ENCODE measurements around the gene PACRG. TPM values are rescaled to one million over a fixed set of nuclear protein-coding genes. Genes with fewer than 3 reads are reported as not detected.

PACRG gene
- total and polyA plus RNA-seq, 5 donors from 2014 or later = 0.44 to 1.2 (median 0.87) TPM; not detected in 2

GRCh38 chr6:163031931-163032330 is 304.2 kb downstream of the PACRG start:
- Histone ChIP-seq H3K27ac (ENCODE audit: insufficient read depth, low read length, poor library complexity, severe bottlenecking) (no peak overlapping the region), H3K4me3 (ENCODE audit: low read depth, low read length) (no peak overlapping the region), H3K9me3 (ENCODE audit: control insufficient read depth in 2 of 2, low read length in 2 of 2) (no peaks in the 10 kb centered on the region), H3K36me3 (ENCODE audit: control insufficient read depth, insufficient read depth, low read length) (no peaks in the 10 kb centered on the region), H3K4me1 (ENCODE audit: control insufficient read depth, insufficient read depth, low read length, poor library complexity, severe bottlenecking) (no peaks in the 10 kb centered on the region), H3K27me3 (ENCODE audit: control insufficient read depth, insufficient read depth, low read length) (no peaks in the 10 kb centered on the region)
- H3K4me1 Mint-ChIP-seq = no peaks in the 10 kb centered on the region
- H3K27ac Mint-ChIP-seq = no peak overlapping the region
- H3K36me3 Mint-ChIP-seq = no peaks in the 10 kb centered on the region
- peaks cover 0 to 17% (median 1%) of the 10 kb centered on the region in 7 donors for H3K9me3 Mint-ChIP-seq
- ATAC-seq (ENCODE audit: low read depth in 2 of 2) (no peak), DNase-seq (no peak)
- H3K27me3 Mint-ChIP-seq = no peaks in the 10 kb centered on the region
- no peak overlapping the region for H3K4me3 Mint-ChIP-seq

- ATAC-seq (ENCODE audit: low read depth in 2 of 2) (no peak), DNase-seq (no peak)
- Mint-ChIP-seq H3K27me3 (no peaks in the 10 kb centered on the region), H3K36me3 (no peaks in the 10 kb centered on the region), H3K27ac (no peak overlapping the region), H3K4me3 (no peak overlapping the region), H3K4me1 (no peaks in the 10 kb centered on the region), H3K9me3 (peaks cover 0 to 10% (median 4%) of the 10 kb centered on the region in 7 donors)
- Histone ChIP-seq H3K27ac (ENCODE audit: insufficient read depth, low read length, poor library complexity, severe bottlenecking) (no peak overlapping the region), H3K27me3 (ENCODE audit: control insufficient read depth, insufficient read depth, low read length) (no peaks in the 10 kb centered on the region), H3K4me3 (ENCODE audit: low read depth, low read length) (no peak overlapping the region), H3K36me3 (ENCODE audit: control insufficient read depth, insufficient read depth, low read length) (no peaks in the 10 kb centered on the region), H3K9me3 (ENCODE audit: control insufficient read depth in 2 of 2, low read length in 2 of 2) (no peaks in the 10 kb centered on the region), H3K4me1 (ENCODE audit: control insufficient read depth, insufficient read depth, low read length, poor library complexity, severe bottlenecking) (no peaks in the 10 kb centered on the region)
Observed at GRCh38 chr6:163036160-163036645, 308.4 kb downstream of the PACRG start.

- H3K27ac Mint-ChIP-seq = no peak overlapping the region
- Histone ChIP-seq H3K36me3 (ENCODE audit: control insufficient read depth, insufficient read depth, low read length) (no peaks in the 10 kb centered on the region), H3K27me3 (ENCODE audit: control insufficient read depth, insufficient read depth, low read length) (no peaks in the 10 kb centered on the region), H3K4me1 (ENCODE audit: control insufficient read depth, insufficient read depth, low read length, poor library complexity, severe bottlenecking) (no peaks in the 10 kb centered on the region), H3K4me3 (ENCODE audit: low read depth, low read length) (no peak overlapping the region), H3K9me3 (ENCODE audit: control insufficient read depth in 2 of 2, low read length in 2 of 2) (no peaks in the 10 kb centered on the region), H3K27ac (ENCODE audit: insufficient read depth, low read length, poor library complexity, severe bottlenecking) (no peak overlapping the region)
- DNase-seq (no peak), ATAC-seq (ENCODE audit: low read depth in 2 of 2) (no peak)
- no peaks in the 10 kb centered on the region for H3K4me1 Mint-ChIP-seq
- peaks cover 0 to 11% (median 6%) of the 10 kb centered on the region in 7 donors for H3K9me3 Mint-ChIP-seq
- no peaks in the 10 kb centered on the region for H3K36me3 Mint-ChIP-seq
- no peak overlapping the region for H3K4me3 Mint-ChIP-seq
- H3K27me3 Mint-ChIP-seq = no peaks in the 10 kb centered on the region
Observed at GRCh38 chr6:163038317-163038716, 310.5 kb downstream of the PACRG start.

GRCh38 chr6:163048345-163048744 is 320.6 kb downstream of the PACRG start:
- no peak overlapping the region for H3K4me3 Mint-ChIP-seq
- ATAC-seq (ENCODE audit: low read depth in 2 of 2) = no peak
- no peak overlapping the region for H3K27ac Mint-ChIP-seq
- no peaks in the 10 kb centered on the region for H3K36me3 ChIP-seq (ENCODE audit: control insufficient read depth, insufficient read depth, low read length)
- H3K9me3 ChIP-seq (ENCODE audit: control insufficient read depth in 2 of 2, low read length in 2 of 2) = no peaks in the 10 kb centered on the region
- peaks cover 3% of the 10 kb centered on the region for H3K36me3 Mint-ChIP-seq
- H3K4me1 Mint-ChIP-seq = no peaks in the 10 kb centered on the region
- DNase-seq = no peak
- no peaks in the 10 kb centered on the region for H3K27me3 ChIP-seq (ENCODE audit: control insufficient read depth, insufficient read depth, low read length)
- no peaks in the 10 kb centered on the region for H3K4me1 ChIP-seq (ENCODE audit: control insufficient read depth, insufficient read depth, low read length, poor library complexity, severe bottlenecking)
- no peaks in the 10 kb centered on the region for H3K27me3 Mint-ChIP-seq
- no peak overlapping the region for H3K27ac ChIP-seq (ENCODE audit: insufficient read depth, low read length, poor library complexity, severe bottlenecking)
- no peak overlapping the region for H3K4me3 ChIP-seq (ENCODE audit: low read depth, low read length)
- peaks cover 4 to 18% (median 12%) of the 10 kb centered on the region in 7 donors for H3K9me3 Mint-ChIP-seq

- no peak for ATAC-seq (ENCODE audit: low read depth in 2 of 2)
- H3K36me3 Mint-ChIP-seq = no peaks in the 10 kb centered on the region
Observed at GRCh38 chr6:163053667-163054344, 326.0 kb downstream of the PACRG start.

GRCh38 chr6:163054641-163055040 is 326.9 kb downstream of the PACRG start:
- Histone ChIP-seq H3K4me1 (ENCODE audit: control insufficient read depth, insufficient read depth, low read length, poor library complexity, severe bottlenecking) (no peaks in the 10 kb centered on the region), H3K9me3 (ENCODE audit: control insufficient read depth in 2 of 2, low read length in 2 of 2) (peaks cover 2 to 11% of the 10 kb centered on the region in 2 experiments), H3K27me3 (ENCODE audit: control insufficient read depth, insufficient read depth, low read length) (no peaks in the 10 kb centered on the region), H3K36me3 (ENCODE audit: control insufficient read depth, insufficient read depth, low read length) (no peaks in the 10 kb centered on the region), H3K27ac (ENCODE audit: insufficient read depth, low read length, poor library complexity, severe bottlenecking) (no peak overlapping the region), H3K4me3 (ENCODE audit: low read depth, low read length) (no peak overlapping the region)
- H3K4me3 Mint-ChIP-seq = no peak overlapping the region
- H3K36me3 Mint-ChIP-seq = no peaks in the 10 kb centered on the region
- H3K4me1 Mint-ChIP-seq = no peaks in the 10 kb centered on the region
- no peak for DNase-seq
- ATAC-seq (ENCODE audit: low read depth in 2 of 2) = no peak
- H3K27ac Mint-ChIP-seq = no peak overlapping the region
- peaks cover 0 to 11% (median 3%) of the 10 kb centered on the region in 7 donors for H3K9me3 Mint-ChIP-seq
- no peaks in the 10 kb centered on the region for H3K27me3 Mint-ChIP-seq

More at GRCh38 chr6:163053667-163054344, 326.0 kb downstream of the PACRG start:
- H3K4me1 ChIP-seq (ENCODE audit: control insufficient read depth, insufficient read depth, low read length, poor library complexity, severe bottlenecking) = no peaks in the 10 kb centered on the region
- no peak overlapping the region for H3K4me3 ChIP-seq (ENCODE audit: low read depth, low read length)
- H3K27ac ChIP-seq (ENCODE audit: insufficient read depth, low read length, poor library complexity, severe bottlenecking) = no peak overlapping the region
- Mint-ChIP-seq H3K4me1 (no peaks in the 10 kb centered on the region), H3K27me3 (no peaks in the 10 kb centered on the region), H3K27ac (no peak overlapping the region), H3K4me3 (no peak overlapping the region), H3K9me3 (peaks cover 0 to 11% (median 3%) of the 10 kb centered on the region in 7 donors)
- H3K36me3 ChIP-seq (ENCODE audit: control insufficient read depth, insufficient read depth, low read length) = no peaks in the 10 kb centered on the region
- DNase-seq = no peak
- H3K9me3 ChIP-seq (ENCODE audit: control insufficient read depth in 2 of 2, low read length in 2 of 2) = peaks cover 2 to 11% of the 10 kb centered on the region in 2 experiments
- no peaks in the 10 kb centered on the region for H3K27me3 ChIP-seq (ENCODE audit: control insufficient read depth, insufficient read depth, low read length)

GRCh38 chr6:163057260-163057659 is 329.5 kb downstream of the PACRG start:
- no peaks in the 10 kb centered on the region for H3K36me3 Mint-ChIP-seq
- no peak overlapping the region for H3K4me3 Mint-ChIP-seq
- no peaks in the 10 kb centered on the region for H3K27me3 Mint-ChIP-seq
- ATAC-seq (ENCODE audit: low read depth in 2 of 2) (no peak), DNase-seq (no peak)
- no peak overlapping the region for H3K4me3 ChIP-seq (ENCODE audit: low read depth, low read length)
- H3K36me3 ChIP-seq (ENCODE audit: control insufficient read depth, insufficient read depth, low read length) = no peaks in the 10 kb centered on the region
- no peak overlapping the region for H3K27ac ChIP-seq (ENCODE audit: insufficient read depth, low read length, poor library complexity, severe bottlenecking)
- H3K27ac Mint-ChIP-seq = no peak overlapping the region
- no peaks in the 10 kb centered on the region for H3K4me1 Mint-ChIP-seq
- H3K27me3 ChIP-seq (ENCODE audit: control insufficient read depth, insufficient read depth, low read length) = no peaks in the 10 kb centered on the region
- no peaks in the 10 kb centered on the region for H3K4me1 ChIP-seq (ENCODE audit: control insufficient read depth, insufficient read depth, low read length, poor library complexity, severe bottlenecking)
- peaks cover 2 to 11% of the 10 kb centered on the region in 2 experiments for H3K9me3 ChIP-seq (ENCODE audit: control insufficient read depth in 2 of 2, low read length in 2 of 2)
- peaks cover 0 to 11% (median 2%) of the 10 kb centered on the region in 7 donors for H3K9me3 Mint-ChIP-seq

GRCh38 chr6:163062790-163063189 is 335.0 kb downstream of the PACRG start:
- H3K36me3 Mint-ChIP-seq = no peaks in the 10 kb centered on the region
- ATAC-seq (ENCODE audit: low read depth in 2 of 2) (no peak), DNase-seq (no peak)
- no peak overlapping the region for H3K4me3 Mint-ChIP-seq
- H3K27me3 Mint-ChIP-seq = no peaks in the 10 kb centered on the region
- no peaks in the 10 kb centered on the region for H3K4me1 ChIP-seq (ENCODE audit: control insufficient read depth, insufficient read depth, low read length, poor library complexity, severe bottlenecking)
- H3K36me3 ChIP-seq (ENCODE audit: control insufficient read depth, insufficient read depth, low read length) = no peaks in the 10 kb centered on the region
- H3K27me3 ChIP-seq (ENCODE audit: control insufficient read depth, insufficient read depth, low read length) = no peaks in the 10 kb centered on the region
- no peak overlapping the region for H3K27ac ChIP-seq (ENCODE audit: insufficient read depth, low read length, poor library complexity, severe bottlenecking)
- H3K9me3 Mint-ChIP-seq = peaks cover 0 to 14% (median 2%) of the 10 kb centered on the region in 7 donors
- H3K27ac Mint-ChIP-seq = no peak overlapping the region
- H3K4me3 ChIP-seq (ENCODE audit: low read depth, low read length) = no peak overlapping the region
- no peaks in the 10 kb centered on the region for H3K4me1 Mint-ChIP-seq
- no peaks in the 10 kb centered on the region for H3K9me3 ChIP-seq (ENCODE audit: control insufficient read depth in 2 of 2, low read length in 2 of 2)
